ENCODE data around the gene HMMR.

DNA sequence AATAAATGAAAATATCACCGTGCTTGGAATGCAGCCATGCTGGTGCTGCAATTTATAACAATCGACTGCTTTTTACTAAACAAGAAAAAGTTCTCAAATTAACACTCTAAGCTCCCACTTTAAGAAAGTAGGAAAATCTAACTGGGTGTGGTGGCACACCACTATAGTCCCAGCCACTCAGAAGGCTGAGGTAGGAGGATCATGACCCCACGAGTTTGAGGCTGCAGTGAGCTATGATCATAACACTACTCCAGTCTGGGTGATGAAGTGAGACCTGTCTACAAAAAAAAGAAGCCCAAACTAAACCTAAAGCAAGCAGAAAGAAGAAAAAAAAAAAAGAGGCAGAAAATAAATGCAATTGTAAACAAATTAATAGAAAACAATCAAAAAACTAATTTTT, 12.6 kb upstream of the HMMR start:
- TF ChIP-seq ZFX (IDR thresholded peaks at IDR 0.05; ENCODE audit: borderline replicate concordance) (no peak), CTCF (IDR thresholded peaks at IDR 0.05) (no peak)

All from 22Rv1 (cell line).